22Rv1 (cell line): ENCODE results near the gene SESTD1.

Experiments
- CTCF ChIP-seq: fragments of 450-650 bp; IDR thresholded peaks from 2 replicates; pipeline ENCODE4 v1.5.1; 2017; ENCODE audit warnings: mild to moderate bottlenecking
- ZFX ChIP-seq: fragments of 450-650 bp; IDR thresholded peaks from 2 replicates; pipeline ENCODE4 v1.6.1; 2017; ENCODE audit warnings: antibody characterized with exemption, borderline replicate concordance

GRCh38 chr2:179298666-179299065 is 34.0 kb upstream of the SESTD1 start:
- TF ChIP-seq CTCF (no peak), ZFX (no peak)
